ENCODE measurements around the gene PACSIN2. TPM values are rescaled to one million over a fixed set of nuclear protein-coding genes. Genes with fewer than 3 reads are reported as not detected.

Gene PACSIN2
- total and polyA plus RNA-seq, 2 experiments from 2014 or later = 23.5 to 57.3 TPM

DNA sequence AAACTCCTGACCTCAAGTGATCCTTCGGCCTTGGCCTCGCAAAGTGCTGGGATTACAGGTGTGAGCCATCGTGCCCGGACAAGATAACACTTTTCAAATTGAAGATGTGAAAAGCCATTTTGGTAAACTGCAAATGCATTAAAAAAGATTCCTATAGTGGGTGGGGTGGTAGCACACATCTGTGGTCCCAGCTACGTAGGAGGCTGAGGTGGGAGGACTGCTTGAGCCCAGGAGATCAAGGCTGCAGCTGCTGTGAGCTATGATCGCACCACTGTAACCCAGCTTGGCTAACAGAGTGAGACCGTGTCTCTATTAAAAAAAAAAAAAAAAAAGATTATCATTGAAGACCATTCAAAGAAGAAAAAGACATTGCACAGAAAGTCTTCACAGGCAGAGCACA, 140.9 kb downstream of the PACSIN2 start:
- Histone ChIP-seq H3K4me3 (no peak overlapping the region), H3F3A (replicated peaks; ENCODE audit: low read depth) (no peaks in the 10 kb centered on the region), H3K27ac (ENCODE audit: low read depth) (no peak overlapping the region), H2AFZ (no peak overlapping the region), H3K9me2 (ENCODE audit: insufficient read depth) (no peaks in the 10 kb centered on the region), H3K4me1 (ENCODE audit: insufficient read depth) (no peaks in the 10 kb centered on the region), H3K27me3 (ENCODE audit: insufficient read depth) (no peaks in the 10 kb centered on the region), H3K36me3 (ENCODE audit: insufficient read depth) (peaks cover 8% of the 10 kb centered on the region; the same call in 1 of the 2 replicates), H3K4me2 (no peak overlapping the region), H3K79me2 (replicated peaks; ENCODE audit: insufficient read depth) (no peaks in the 10 kb centered on the region), H4K20me1 (replicated peaks; ENCODE audit: insufficient read depth) (no peaks in the 10 kb centered on the region; the same call in 1 of the 2 replicates)
- TF ChIP-seq JUNB (IDR thresholded peaks at IDR 0.05; ENCODE audit: unreplicated experiment) (no peak), EZH2 (IDR thresholded peaks at IDR 0.05; ENCODE audit: low read depth, unreplicated experiment) (no peak), ZNF462 (CRISPR knock-in tag; IDR thresholded peaks at IDR 0.05) (no peak), POLR2AphosphoS5 (IDR thresholded peaks at IDR 0.05; ENCODE audit: low read depth) (no peak), ZNF114 (CRISPR knock-in tag; IDR thresholded peaks at IDR 0.05) (no peak), EZH2phosphoT487 (IDR thresholded peaks at IDR 0.05; ENCODE audit: unreplicated experiment) (no peak), ZNF331 (CRISPR knock-in tag; IDR thresholded peaks at IDR 0.05; ENCODE audit: low read depth) (no peak), CREB1 (CRISPR knock-in tag; IDR thresholded peaks at IDR 0.05; ENCODE audit: low read depth) (no peak), STAT1 (IDR thresholded peaks at IDR 0.05; ENCODE audit: unreplicated experiment) (no peak), NANOG (IDR thresholded peaks at IDR 0.05; ENCODE audit: borderline replicate concordance) (no peak)
- TF ChIP-seq, protein P1, sequence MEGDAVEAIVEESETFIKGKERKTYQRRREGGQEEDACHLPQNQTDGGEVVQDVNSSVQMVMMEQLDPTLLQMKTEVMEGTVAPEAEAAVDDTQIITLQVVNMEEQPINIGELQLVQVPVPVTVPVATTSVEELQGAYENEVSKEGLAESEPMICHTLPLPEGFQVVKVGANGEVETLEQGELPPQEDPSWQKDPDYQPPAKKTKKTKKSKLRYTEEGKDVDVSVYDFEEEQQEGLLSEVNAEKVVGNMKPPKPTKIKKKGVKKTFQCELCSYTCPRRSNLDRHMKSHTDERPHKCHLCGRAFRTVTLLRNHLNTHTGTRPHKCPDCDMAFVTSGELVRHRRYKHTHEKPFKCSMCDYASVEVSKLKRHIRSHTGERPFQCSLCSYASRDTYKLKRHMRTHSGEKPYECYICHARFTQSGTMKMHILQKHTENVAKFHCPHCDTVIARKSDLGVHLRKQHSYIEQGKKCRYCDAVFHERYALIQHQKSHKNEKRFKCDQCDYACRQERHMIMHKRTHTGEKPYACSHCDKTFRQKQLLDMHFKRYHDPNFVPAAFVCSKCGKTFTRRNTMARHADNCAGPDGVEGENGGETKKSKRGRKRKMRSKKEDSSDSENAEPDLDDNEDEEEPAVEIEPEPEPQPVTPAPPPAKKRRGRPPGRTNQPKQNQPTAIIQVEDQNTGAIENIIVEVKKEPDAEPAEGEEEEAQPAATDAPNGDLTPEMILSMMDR (conservative IDR thresholded peaks at IDR 0.05; ENCODE audit: low read depth in 2 of 2) = no peak
- TF ChIP-seq, protein P2, sequence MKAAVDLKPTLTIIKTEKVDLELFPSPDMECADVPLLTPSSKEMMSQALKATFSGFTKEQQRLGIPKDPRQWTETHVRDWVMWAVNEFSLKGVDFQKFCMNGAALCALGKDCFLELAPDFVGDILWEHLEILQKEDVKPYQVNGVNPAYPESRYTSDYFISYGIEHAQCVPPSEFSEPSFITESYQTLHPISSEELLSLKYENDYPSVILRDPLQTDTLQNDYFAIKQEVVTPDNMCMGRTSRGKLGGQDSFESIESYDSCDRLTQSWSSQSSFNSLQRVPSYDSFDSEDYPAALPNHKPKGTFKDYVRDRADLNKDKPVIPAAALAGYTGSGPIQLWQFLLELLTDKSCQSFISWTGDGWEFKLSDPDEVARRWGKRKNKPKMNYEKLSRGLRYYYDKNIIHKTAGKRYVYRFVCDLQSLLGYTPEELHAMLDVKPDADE (IDR thresholded peaks at IDR 0.05) = no peak
- TF ChIP-seq, protein P3, sequence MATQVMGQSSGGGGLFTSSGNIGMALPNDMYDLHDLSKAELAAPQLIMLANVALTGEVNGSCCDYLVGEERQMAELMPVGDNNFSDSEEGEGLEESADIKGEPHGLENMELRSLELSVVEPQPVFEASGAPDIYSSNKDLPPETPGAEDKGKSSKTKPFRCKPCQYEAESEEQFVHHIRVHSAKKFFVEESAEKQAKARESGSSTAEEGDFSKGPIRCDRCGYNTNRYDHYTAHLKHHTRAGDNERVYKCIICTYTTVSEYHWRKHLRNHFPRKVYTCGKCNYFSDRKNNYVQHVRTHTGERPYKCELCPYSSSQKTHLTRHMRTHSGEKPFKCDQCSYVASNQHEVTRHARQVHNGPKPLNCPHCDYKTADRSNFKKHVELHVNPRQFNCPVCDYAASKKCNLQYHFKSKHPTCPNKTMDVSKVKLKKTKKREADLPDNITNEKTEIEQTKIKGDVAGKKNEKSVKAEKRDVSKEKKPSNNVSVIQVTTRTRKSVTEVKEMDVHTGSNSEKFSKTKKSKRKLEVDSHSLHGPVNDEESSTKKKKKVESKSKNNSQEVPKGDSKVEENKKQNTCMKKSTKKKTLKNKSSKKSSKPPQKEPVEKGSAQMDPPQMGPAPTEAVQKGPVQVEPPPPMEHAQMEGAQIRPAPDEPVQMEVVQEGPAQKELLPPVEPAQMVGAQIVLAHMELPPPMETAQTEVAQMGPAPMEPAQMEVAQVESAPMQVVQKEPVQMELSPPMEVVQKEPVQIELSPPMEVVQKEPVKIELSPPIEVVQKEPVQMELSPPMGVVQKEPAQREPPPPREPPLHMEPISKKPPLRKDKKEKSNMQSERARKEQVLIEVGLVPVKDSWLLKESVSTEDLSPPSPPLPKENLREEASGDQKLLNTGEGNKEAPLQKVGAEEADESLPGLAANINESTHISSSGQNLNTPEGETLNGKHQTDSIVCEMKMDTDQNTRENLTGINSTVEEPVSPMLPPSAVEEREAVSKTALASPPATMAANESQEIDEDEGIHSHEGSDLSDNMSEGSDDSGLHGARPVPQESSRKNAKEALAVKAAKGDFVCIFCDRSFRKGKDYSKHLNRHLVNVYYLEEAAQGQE (IDR thresholded peaks at IDR 0.05; ENCODE audit: unreplicated experiment) = no peak
- Mint-ChIP-seq H3K27ac (no peak overlapping the region), H3K9me3 (no peaks in the 10 kb centered on the region), H3K4me3 (no peak overlapping the region), H3K36me3 (ENCODE audit: low read depth) (peaks cover 24% of the 10 kb centered on the region), H3K4me1 (no peaks in the 10 kb centered on the region), H3K27me3 (ENCODE audit: insufficient read depth, low read depth, poor library complexity) (peaks cover 2% of the 10 kb centered on the region)
- no peak for DNase-seq (ENCODE audit: low spot score)
- no peak for ATAC-seq

Measured in GM23338 (cell line).